Hematopoietic multipotent progenitor cell treated with erythropoietin and hydrocortisone succinate and interleukin-3 and kit ligand, for 15 days (in vitro differentiated cells): Measurements from ENCODE around the gene MPG.

Experiments
- DNase-seq: peaks from one replicate; pipeline ENCODE4 v3.0.0-alpha.2; 2015; ENCODE audit warnings: low spot score

MPG gene

DNA sequence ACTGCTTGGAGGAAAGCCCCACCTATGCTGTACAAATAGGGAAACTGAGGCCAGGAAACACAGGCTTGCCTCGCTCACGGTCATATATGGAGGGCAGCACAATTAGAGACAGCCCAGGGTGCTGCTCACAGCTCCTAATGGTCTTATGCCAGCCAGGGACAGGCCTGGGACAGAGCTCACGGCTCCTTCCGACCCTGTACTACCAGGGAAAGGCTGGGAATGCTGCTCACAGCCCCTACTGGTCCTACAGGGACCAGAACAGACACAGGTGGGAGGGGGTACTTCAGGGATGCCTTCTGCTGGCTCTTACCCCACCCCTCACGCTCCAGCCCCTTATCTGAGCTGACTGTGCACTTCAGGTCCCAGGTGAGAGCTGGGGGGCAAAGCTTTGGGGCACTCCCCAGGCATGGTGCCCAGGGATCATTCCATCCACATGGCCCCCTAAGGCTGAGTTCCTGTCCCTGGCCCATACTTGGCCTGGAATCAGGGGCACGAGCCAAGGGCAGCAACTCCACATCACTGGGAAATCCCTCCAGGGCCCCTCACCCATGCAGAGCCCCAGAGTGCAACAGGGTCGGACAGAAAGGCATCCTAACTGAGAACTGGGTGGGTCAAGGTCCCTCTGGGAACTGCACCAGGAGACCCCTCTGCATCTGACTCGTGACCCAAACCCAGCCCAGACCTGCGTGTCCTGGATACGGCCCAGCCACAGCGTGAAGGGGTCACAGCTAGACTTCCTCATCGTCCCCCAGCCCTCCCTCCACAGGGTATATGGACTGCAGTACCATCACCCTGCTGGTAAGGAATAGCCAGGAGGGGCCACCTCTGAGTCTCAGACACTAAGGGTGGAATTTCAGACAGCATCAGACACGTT lies 11.5 kb upstream of the MPG start:
- no peak for DNase-seq

DNA sequence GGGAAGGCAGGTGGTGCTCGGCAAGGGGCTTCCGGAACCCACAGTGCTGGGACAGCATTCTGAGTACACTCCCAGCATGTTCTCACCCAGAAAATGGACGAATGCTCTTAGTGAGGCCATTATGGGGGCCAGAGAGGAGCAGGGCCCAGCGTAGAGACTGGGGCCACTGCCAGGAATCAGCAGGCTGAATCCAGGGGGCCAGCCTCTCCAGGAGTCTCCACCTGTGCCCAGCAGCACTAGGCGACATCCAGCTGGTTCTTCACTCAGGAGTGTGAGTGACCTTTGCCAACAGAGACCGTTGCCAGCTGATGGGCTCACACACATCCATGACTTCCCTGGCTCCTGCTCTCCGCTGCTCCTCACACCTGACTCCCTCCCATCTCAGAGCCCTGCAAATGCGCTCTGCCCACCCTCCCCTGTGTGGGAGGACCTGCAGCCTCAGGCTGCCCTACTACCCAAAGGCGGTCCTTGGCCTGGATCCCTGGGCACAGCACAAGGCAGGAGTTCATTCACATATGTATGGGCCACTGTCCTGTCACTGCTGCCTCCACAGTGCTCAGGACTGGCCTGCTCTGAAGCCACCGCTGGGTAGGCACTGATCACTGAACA lies 10.7 kb upstream of the MPG start:
- DNase-seq = no peak

DNA sequence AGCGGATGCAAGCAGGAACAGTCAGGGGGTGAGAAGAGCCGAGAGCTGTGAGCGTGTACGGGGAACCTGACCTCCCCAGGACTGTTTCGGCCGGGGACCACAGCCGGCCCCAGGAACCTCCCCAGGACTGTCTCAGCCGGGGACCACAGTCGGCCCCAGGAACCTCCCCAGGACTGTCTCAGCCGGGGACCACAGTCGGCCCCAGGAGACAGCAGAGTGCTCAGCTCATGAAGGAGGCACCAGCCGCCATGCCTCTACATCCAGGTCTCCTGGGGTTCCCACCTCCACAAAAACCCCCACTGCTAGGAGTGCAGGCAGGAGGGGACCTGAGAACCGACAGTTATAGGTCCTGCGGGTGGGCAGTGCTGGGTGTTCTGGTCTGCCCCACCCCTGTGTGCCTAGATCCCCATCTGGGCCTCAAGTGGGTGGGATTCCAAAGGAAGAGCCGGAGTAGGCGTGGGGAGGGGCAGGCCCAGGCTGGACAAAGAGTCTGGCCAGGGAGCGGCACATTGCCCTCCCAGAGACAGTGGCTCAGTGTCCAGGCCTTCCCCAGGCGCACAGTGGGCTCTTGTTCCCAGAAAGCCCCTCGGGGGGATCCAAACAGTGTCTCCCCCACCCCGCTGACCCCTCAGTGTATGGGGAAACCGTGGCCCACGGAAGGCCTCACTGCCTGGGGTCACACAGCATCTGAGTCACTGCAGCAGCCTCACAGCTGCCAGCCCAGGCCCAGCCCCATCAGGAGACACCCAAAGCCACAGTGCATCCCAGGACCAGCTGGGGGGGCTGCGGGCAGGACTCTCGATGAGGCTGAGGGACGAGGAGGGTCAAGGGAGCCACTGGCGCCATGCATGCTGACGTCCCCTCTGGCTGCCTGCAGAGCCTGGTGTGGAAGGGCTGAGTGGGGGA lies 9.9 kb upstream of the MPG start:
- DNase-seq = no peak

DNA sequence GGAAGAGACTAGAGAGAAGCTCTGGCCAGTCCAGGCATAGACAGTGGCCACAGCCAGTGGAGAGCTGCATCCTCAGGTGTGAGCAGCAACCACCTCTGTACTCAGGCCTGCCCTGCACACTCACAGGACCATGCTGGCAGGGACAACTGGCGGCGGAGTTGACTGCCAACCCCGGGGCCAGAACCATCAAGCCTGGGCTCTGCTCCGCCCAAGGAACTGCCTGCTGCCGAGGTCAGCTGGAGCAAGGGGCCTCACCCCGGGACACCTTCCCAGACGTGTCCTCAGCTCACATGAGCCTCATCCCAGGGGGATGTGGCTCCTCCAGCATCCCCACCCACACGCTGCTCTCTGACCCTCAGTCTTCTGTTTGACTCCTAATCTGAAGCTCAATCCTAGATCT lies 8.8 kb upstream of the MPG start:
- DNase-seq = no peak

DNA sequence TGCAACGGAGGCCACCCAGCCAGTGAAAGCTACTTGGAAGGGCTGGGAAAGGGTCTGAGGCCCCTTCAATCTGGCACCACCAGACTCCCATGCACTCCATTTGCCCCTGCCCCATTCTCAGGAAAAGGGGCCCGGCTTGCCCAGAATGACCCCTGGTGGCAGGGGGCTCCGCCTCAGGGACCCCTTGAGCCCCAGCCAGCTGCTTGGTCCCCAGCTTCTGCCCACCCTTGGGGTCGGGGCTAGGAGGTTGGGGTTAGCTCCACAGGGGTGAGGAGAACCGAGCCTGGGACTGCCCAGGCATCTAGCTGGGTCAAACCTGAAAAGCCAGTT lies 6.8 kb upstream of the MPG start:
- no peak for DNase-seq

DNA sequence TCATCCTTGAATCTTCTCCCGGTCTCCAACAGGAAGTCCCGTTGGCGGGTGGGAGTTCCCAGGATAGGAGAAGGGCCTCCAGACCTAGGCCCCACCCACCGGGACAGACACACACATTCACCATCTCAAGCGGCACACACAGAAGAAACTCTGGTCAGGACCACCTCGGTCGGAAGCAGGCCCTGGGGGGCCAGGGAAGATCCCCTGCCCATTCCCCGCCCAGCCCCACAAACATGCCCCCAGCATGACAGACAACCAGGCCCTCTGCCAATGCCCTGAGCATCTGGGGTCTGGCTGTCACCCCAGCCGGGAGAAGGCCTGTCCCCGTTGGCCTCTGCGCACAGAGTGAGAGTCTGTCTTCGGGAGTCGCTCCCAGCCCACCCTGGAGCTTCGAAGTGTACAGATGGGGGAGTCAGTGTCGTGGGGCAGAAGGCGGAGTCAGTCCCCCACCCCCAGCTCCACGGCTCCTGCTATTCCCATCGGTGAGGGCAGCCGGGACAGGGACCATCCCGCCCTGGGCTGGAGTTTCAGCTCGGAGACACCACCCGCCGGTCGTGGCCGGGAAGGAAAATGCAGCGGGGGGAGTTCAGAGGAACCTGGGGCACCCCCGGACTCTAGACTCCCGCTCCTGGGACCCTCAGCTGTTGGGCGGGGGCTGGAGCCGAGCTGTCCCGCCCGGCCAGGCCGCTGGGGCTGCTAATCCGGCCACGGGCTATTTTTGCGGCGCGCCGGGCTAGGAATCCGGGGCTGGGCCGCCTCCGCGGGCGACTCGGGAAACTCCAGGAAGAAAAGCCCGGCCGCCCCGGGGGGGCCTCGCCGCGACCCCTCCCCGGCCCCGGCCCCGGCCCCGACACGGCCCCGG lies 6.3 kb upstream of the MPG start:
- DNase-seq = no peak

DNA sequence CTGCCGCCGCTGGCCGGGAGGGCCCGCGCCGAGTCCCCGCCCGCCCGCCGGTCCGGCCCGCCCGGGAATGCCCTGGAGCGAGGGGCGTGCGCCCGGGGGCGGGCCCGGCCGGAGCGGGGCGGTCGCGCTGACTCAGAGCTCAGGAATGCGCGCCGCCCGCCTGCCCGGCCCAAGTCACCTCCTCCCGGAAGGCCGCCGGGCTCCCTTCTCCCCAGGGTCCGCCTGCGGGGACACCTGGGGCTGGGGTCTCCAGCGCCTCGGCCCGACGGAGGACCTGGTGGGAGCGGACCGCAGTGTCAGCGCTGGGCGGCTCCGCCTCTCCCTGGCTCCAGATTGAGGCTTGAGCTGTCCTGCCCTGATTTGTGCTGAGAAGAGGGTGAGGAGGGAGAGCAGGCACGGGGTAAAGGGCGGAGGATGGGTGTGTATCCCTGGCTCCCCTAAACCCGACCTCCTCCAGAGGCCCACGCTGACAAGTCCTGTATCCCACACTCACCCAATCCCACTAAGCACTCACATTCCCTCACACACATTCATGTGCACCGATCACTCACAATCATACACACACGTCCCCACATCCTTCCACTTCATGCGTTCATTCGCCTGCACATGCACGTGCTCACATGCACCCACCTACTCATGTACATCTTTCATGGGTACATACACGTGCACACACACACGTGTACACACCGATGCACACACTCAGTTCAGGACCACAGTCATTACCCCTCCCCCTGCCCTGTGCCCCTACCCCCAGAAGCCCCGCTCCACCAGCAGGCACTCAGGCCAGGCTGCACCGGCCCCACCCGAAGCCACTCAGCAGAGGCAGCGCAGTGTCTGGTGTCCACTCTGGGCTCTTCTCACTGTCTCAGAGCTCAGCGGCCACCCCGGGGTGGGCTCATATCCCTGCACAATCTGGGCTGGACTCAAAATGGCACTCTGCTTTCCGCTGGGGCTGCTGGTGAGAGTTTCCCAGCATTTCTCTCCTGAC lies 5.2 kb upstream of the MPG start, which contains the start of gene RHBDF1:
RHBDF1 (minus strand) TSS at position 71 of the 988 bp plus-strand sequence. CDS start 7,616 bp downstream, outside the sequence.
- DNase-seq = no peak

DNA sequence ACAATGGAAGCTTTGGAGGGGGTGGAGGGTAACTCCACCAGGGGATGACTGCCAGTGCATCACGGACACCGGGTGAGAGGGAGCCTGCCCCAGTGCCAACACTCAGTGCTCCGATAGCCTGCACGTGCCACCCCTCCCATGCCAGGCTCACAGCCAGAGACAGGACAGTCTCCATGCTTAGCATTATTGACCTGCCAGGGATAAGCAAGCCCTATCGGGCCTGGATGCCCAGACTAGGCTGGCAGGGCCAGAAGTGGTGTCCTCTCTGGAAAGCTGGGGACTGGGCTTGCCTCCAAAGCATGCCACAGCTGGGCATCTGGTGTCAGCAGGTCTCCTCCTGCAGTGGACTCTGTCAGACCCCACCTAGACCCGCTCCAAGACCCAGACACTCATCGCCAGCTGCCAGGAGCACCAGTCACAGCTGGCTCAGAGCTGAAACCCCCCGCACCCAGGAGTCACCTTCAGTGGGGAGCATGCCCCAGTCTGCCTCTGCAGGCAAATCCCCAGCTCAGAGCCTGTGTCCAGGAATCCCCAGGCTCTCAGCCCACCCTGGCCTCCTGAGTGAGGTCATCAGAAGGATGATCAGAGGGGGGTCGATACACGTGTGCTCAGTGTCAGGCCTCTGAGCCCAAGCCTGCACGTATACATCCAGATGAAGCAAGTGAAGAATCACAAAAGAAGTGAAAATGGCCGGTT lies 3.8 kb upstream of the MPG start:
- no peak for DNase-seq

DNA sequence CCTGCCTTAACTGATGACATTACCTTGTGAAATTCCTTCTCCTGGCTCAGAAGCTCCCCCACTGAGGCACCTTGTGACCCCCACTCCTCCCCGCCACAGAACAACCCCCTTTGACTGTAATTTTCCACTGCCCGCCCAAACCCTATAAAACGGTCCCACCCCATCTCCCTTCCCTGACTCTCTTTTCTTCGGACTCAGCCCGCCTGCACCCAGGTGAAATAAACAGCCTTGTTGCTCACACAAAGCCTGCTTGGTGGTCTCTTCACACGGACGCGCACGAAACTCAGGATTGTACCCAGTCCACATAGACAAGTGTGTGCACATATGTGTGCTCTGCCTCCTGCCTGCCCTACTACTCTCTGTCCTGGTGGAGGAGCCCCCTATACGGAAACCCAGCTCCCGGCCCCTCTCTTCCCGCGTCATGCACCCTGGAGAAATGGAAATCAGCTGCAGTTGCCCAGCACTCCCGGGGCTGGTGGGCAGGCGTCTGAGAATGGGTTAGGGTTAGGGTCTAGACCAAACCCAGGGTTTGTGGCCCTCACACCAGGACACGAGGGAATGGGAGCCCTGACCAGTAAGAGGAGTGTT lies 3.2 kb upstream of the MPG start:
- DNase-seq = no peak

DNA sequence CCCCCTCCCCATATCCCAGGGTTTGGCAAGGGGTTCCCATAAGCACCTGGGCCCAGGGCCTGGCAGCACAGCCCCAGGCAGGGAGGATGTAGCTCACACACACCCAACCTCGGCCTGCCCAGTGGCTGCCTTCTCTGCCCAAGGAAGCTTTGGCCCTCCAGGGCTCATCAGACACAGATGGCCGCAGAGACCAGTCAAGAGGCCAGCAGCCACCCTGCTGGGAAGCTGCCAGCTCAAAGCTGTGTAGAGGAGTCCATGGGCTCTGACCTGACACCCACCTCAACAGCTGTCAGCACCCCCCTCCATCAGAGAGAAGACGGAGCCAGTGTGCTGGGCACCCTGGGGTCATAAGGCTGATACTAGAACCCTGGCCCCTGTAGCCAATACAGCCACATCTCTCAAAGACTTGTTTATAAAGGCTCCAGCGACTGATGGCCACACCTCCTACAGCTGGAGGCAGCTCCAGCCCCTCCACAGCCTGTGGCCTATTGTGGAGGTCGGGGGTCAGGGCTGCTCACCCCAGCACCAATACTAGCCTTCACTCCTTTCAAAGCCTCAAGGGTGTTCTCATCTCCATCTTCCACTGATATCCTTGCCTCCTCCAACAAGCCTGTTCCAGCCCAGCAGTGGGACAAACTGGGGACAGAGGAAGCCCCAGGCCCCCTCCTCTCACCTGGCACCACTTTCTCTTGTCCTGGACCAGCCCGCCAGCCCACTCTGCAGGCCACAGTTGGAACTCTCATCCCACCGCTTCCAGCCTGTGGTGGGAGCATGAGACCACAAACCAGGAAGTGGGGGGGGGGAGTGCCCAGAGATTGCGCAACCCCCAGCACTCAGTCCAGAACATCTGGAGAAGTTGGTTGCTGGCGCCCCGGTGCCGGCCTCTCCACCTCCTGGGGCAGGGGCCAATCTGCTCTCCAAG lies 2.2 kb upstream of the MPG start:
- no peak for DNase-seq

DNA sequence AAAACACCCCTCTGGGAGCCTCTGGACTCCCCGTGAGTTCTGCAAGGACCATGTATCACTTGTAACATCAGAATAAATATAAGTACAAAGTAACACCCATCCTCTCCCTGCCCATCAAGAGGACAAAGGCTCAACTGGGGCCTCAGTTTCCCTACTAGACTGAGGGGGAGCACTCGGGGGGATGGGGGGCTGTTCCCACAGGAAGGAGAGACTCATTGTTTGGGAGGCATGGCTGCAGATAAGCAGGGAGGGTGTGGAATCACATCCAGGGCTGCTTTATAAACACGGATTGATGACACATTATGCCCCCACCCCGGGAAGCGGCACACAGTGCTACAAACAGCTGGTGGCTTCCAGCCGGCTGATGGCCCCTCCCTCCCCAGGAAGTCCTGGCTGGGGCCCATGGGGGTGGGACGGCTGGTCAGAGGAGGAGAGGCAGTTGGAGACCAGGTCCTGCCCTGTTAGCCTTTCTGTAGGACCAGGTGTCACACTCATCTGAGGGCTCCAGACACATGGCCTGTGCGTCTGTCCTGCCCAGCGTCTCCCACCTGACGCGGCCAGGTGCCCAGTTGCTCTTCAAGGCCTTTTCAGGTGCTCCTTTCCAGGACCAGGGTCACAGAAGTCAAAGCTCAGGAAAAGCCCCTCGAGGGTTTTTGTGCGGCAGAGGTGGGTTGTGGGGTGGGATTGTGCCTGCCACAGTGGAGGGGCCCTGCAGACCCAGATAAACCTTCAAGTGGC lies 1.3 kb upstream of the MPG start:
- no peak for DNase-seq

DNA sequence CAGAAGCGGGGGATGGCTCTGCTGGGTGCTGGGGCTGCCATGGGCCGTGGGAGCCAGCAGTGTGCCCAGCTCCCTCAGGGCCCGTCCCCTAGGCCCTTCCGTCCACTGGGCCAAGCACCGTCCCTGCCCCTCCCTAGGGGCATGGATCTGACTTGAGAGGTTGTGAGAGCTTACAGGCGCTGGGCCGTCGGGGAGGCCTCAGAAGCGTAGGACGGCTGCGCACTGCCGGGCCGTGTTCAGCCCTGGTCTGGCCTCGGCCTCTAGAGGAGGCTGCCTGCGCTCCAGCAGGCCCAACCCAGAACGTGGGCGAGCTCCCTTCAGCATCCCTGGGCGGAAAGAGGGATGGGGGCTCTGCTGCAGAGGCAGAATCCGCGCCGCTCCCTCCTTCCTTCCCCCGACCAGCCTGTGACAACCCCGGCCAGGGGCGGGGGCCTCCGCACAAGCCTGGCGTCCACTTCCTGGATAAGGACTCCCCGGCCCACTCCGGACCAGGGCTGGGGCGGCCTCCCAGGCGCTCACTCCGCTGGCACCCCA lies 685 bp upstream of the MPG start:
- no peak for DNase-seq

DNA sequence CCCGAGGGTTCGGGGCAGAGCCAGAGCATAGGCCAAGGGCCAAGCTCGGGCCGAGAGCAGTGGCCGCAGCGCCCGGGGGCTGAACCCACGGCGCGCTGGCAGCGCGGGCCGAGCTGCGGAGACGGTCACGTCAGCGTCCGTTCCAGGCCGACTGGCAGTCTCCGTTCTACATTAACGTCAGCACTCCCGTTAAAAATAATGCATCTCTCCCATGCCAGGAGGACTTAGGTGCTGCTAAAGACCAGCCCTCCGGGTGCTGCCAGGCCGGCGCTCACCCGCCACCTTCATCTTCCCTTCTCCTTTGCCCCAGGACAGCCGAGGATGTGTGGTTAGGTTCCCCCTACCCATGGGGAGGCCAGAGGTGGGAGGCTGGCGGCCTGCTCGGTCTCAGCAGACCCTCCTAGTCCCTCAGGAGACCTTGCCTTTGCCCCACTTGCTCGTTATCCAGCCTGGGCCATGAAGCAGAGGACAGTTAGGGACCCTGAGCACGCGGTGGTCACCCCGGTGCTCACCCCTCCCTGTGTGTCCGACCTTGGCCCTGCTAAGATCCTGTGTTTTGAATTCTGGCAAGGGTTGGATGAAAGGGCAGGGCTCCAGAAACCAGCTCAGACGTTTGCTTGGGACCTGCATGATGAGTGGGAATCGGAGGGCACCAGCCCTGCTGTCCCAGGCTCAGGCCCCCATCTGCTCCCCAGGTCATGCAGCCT lies 572 bp downstream of the MPG start:
- DNase-seq = no peak

DNA sequence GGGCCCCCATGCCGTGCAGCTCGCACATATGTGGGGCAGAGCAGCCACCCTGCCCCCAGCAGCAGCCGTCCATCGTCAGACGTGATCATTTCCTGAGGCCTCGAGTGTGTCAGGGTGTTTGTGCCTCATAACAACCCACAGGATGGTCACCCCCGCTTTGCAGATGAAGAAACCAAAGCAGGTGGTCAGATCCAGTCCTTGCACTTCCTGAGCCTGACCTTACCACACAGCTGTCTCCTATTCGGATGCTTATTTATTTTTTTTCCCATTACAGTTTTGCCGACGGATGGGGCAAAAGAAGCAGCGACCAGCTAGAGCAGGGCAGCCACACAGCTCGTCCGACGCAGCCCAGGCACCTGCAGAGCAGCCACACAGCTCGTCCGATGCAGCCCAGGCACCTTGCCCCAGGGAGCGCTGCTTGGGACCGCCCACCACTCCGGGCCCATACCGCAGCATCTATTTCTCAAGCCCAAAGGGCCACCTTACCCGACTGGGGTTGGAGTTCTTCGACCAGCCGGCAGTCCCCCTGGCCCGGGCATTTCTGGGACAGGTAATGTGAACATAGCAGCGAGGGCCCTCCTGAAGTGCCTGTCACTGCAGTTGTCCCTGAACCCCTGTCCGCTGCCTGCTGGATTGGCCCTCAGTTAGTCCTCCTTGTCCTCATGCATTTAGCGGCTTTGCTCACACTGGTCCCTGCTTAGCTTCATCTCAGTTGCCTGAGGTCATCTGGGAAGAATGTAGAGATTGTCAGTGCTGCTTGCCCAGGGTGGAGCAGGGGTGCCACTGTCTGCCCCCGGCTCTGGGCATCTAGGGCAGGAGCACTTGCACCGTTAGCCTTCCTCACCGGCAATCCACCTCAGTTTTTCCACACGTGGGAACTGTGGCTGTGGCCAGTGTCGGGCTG lies 1.4 kb downstream of the MPG start:
- DNase-seq = no peak

DNA sequence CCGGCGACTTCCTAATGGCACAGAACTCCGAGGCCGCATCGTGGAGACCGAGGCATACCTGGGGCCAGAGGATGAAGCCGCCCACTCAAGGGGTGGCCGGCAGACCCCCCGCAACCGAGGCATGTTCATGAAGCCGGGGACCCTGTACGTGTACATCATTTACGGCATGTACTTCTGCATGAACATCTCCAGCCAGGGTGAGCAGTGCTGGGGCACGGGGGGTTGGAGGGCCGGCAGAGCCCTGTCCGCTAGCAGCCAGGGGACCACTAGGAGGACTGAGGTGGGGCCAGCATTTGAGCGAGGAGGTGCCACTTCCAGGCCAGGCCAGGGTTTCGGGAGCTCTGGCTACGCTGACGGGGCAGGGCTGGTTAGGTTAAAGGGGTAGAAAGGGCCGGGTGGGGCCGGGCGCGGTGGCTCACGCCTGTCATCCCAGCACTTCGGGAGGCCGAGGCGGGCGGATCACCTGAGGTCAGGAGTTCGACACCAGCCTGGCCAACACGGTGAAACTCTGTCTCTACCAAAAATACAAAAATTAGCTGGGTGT lies 5.1 kb downstream of the MPG start:
- no peak for DNase-seq
